K562 (cell line): ENCODE results near the gene FAM72D. TPM values are rescaled to one million over a fixed set of nuclear protein-coding genes. Genes with fewer than 3 reads are reported as not detected.
"Not testable (repeated sequence)": the region's sequence is repeated elsewhere in the genome, so short reads cannot be mapped to it uniquely, and the experiment has no call there.

Experiments used
- ATAC-seq: fragments of 200-7000 bp; cut with Tn5 transposase; 3 replicates; pipeline ENCODE4 v1.9.1; 2020; ENCODE audit warnings: moderate library complexity
- BruUV-seq: library from RNA; stranded (reverse); fragments of 400-500 nt; replicated peaks from 2 replicates; lab custom pipeline; 2021; lab: Mats Ljungman, UMichigan
- CTCF ChIA-PET: fragments of 300-600 bp; formaldehyde crosslinking; extraction: SDS; loops from one replicate; lab custom pipeline; 2021; ENCODE audit warnings: low intra/inter-chr PET ratio; lab: Yijun Ruan, JAX
- POLR2A ChIA-PET: fragments of 300-600, 350-650 bp; sonication (Branson Sonifier 250); formaldehyde crosslinking; extraction: SDS; loops from one replicate; lab custom pipeline; 2021; ENCODE audit warnings: antibody characterized with exemption, inconsistent platforms; lab: Yijun Ruan, JAX
- DNase-seq, 4 experiments: peaks; one replicate each; pipeline versions ENCODE4 v3.0.0 to v3.0.0-alpha.2; 2011 to 2018; ENCODE audit warnings: low spot score in 3 of 4, mixed read lengths in 3 of 4; ENCODE audit errors: extremely low read depth in 1 of 4
- FAIRE-seq: peaks from 2 replicates; lab custom pipeline; 2011; peaks lifted over from hg19 to GRCh38; lab: Jason Lieb, UNC
- H2AFZ ChIP-seq: 2 replicates; pipeline ENCODE4 v1.6.0; 2011; ENCODE audit warnings: low read depth, low read length, control low read depth, inconsistent platforms
- H3K27ac ChIP-seq: fragments of 200-600 bp; 3 replicates; pipeline ENCODE4 v1.8.0; 2011; ENCODE audit warnings: low read depth, mild to moderate bottlenecking, control low read depth, inconsistent platforms, low read length, moderate library complexity, mixed read lengths; ENCODE audit errors: extremely low read depth
- H3K27me3 ChIP-seq, 2 experiments: fragments of 300-600 bp in 1 of 2; 2 replicates in 1 of 2; 3 replicates in 1 of 2; pipeline versions ENCODE4 v1.6.0 to v1.8.0; 2011; ENCODE audit warnings: inconsistent platforms in 2 of 2, low read length in 2 of 2, mild to moderate bottlenecking in 1 of 2, mixed read lengths in 1 of 2, moderate library complexity in 1 of 2; ENCODE audit not compliant: control insufficient read depth in 2 of 2, insufficient read depth in 2 of 2
- H3K36me3 ChIP-seq: fragments of 300-600 bp; 3 replicates; pipeline ENCODE4 v1.8.0; 2011; ENCODE audit warnings: mild to moderate bottlenecking, low read length, inconsistent platforms; ENCODE audit not compliant: control insufficient read depth, insufficient read depth
- H3K4me1 ChIP-seq, 2 experiments: fragments of 200-600 bp in 1 of 2; replicated peaks in 1 of 2; 2 replicates in 1 of 2; 3 replicates in 1 of 2; pipeline versions ENCODE4 v1.5.1 to v1.8.0; 2011; ENCODE audit warnings: inconsistent platforms in 2 of 2, low read length in 2 of 2, mild to moderate bottlenecking in 1 of 2, mixed read lengths in 1 of 2, moderate library complexity in 1 of 2; ENCODE audit not compliant: control insufficient read depth in 2 of 2, insufficient read depth in 2 of 2
- H3K4me2 ChIP-seq: 2 replicates; pipeline ENCODE4 v1.6.1; 2011; ENCODE audit warnings: low read length, control low read depth, inconsistent platforms, mixed read lengths; ENCODE audit not compliant: insufficient read depth
- H3K4me3 ChIP-seq: fragments of 200-600 bp; sonication (generic), shearing (Covaris generic); 2 replicates; pipeline ENCODE4 v1.5.1; 2016; ENCODE audit warnings: control low read depth, inconsistent platforms
- H3K79me2 ChIP-seq: fragments of 200-600 bp; 3 replicates; pipeline ENCODE4 v1.8.0; 2011; ENCODE audit warnings: low read length, inconsistent platforms; ENCODE audit not compliant: control insufficient read depth, insufficient read depth
- H3K9ac ChIP-seq, 2 experiments: 2 replicates each; pipeline versions ENCODE4 v1.6.0 to v1.6.1; 2011; ENCODE audit warnings: low read depth in 2 of 2, low read length in 2 of 2, control low read depth in 1 of 2, inconsistent platforms in 1 of 2, mild to moderate bottlenecking in 1 of 2, mixed read lengths in 1 of 2; ENCODE audit not compliant: insufficient read depth in 1 of 2
- H3K9me1 ChIP-seq: one replicate; pipeline ENCODE4 v1.6.0; 2011; ENCODE audit warnings: inconsistent platforms, mild to moderate bottlenecking, low read length, moderate library complexity; ENCODE audit not compliant: control insufficient read depth, insufficient read depth
- H3K9me3 ChIP-seq: replicated peaks from 2 replicates; pipeline ENCODE4 v1.5.1; 2011; ENCODE audit warnings: low read depth, low read length, inconsistent platforms; ENCODE audit not compliant: control insufficient read depth, insufficient read depth
- H4K20me1 ChIP-seq: replicated peaks from 2 replicates; pipeline ENCODE4 v1.6.1; 2011; ENCODE audit warnings: low read length, inconsistent platforms, mixed read lengths; ENCODE audit not compliant: control insufficient read depth, insufficient read depth
- WGBS: fragments of 100-300 bp; shearing (Covaris generic); methylation state at CpG from one replicate; pipeline ENCODE4 v1.1.6; 2016; ENCODE audit warnings: low coverage, mixed read lengths; ENCODE audit not compliant: insufficient coverage; ENCODE audit errors: missing lambda C conversion rate; 5-methylcytosine and 5-hydroxymethylcytosine counted together
- in situ Hi-C: fragments of 300-500 bp; cut with MboI; formaldehyde crosslinking; loops from 4 replicates; pipeline ENCODE4 v1.15.0; 2018; ENCODE audit warnings: inconsistent platforms, mixed read lengths
- intact Hi-C: fragments of 100-400 bp; cut with micrococcal nuclease; formaldehyde crosslinking; loops from 2 replicates; pipeline ENCODE4 v1.14.2; 2022
- polyA plus RNA-seq, 8 experiments: library from polyadenylated mRNA; depleted of rRNA in 4 of 8; stranded (reverse) in 5 of 8; unstranded in 3 of 8; fragments of >200 nt; fragmentation: Nextera tagmentation in 2 of 8; fragmentation: Illumina TruSeq in 1 of 8; extraction: Ambion mirVana in 2 of 8; extraction: Trizol in 1 of 8; gene quantifications; 2 replicates each; pipeline versions ENCODE4 v1.2.1 to v1.2.3, GENCODE V29; 2011 to 2014; ENCODE audit warnings: inconsistent platforms in 1 of 8, missing spikeins in 1 of 8
- total RNA-seq, 7 experiments: library from RNA; depleted of rRNA in 6 of 7; stranded (reverse); fragments of >200 nt in 6 of 7; fragmentation: Illumina TruSeq in 2 of 7; extraction: Trizol in 2 of 7; gene quantifications; 2 replicates each; pipeline versions ENCODE4 v1.2.1 to v1.2.3, GENCODE V29; 2011 to 2021; ENCODE audit warnings: low replicate concordance in 1 of 7

Gene FAM72D
- total and polyA plus RNA-seq, 9 of the 15 experiments (the other 6 are each of a cell fraction or from before 2014, with no cell fraction given): 5.5 to 36.5 (median 20.1) TPM

DNA sequence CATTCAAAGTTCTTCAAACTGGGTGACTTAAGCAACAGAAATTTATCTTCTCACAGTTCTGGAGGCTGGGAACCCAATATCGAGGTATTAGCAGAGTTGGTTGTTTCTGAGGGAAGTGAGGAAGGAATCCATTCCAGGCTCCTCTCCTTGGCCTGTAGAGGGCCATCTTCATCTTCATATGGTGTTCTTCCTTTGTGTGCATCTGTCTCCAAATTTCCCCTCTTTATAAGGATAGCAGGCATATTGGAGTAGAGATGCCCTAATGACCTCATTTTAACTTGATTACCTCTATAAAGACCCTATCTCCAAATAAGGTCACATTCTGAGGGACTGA lies 27.3 kb downstream of the FAM72D start:
- H3K4me3 ChIP-seq, H3K4me1 ChIP-seq, H3K36me3 ChIP-seq, H3K27me3 ChIP-seq, H4K20me1 ChIP-seq, H3K9me1 ChIP-seq, DNase-seq, intact Hi-C loops, POLR2A ChIA-PET, H2AFZ ChIP-seq, in situ Hi-C loops, H3K9ac ChIP-seq, H3K4me2 ChIP-seq, H3K27ac ChIP-seq, FAIRE-seq, CTCF ChIA-PET, H3K79me2 ChIP-seq, H3K9me3 ChIP-seq, BruUV-seq: not testable (repeated sequence)
- no CpG with 5 or more reads among the region's 1 CpG for WGBS
- ATAC-seq: peak; percentile 67

DNA sequence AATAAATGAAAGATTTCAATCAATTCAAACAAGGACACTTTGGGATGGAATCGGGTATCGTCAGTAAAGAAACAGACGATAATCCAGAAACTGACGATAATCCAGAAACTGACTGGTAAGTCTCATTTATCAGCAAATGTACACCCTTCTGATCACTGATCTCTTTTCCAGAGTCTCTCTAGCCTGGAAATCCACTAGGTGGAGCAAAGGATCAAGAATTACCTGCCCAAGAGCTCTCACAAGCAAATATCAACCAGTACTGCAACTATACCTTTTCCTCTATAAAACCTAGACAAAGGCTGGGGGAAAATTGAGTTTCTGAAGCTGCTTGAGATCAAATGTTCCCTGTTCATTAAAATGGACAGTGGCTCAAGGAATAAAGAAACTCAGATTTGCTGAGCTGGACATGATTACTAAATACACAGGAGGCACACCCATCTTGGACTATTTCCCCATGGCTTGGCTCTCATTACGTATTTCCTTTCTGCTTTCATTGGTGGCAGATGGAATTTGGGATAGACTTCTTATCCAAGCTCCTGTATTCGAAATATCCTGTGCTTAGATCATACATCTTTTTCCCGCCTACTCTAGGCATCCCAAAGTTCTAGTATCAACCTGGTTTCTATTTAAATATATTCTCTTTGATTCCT lies 28.3 kb downstream of the FAM72D start:
- POLR2A ChIA-PET: not testable (repeated sequence)

DNA sequence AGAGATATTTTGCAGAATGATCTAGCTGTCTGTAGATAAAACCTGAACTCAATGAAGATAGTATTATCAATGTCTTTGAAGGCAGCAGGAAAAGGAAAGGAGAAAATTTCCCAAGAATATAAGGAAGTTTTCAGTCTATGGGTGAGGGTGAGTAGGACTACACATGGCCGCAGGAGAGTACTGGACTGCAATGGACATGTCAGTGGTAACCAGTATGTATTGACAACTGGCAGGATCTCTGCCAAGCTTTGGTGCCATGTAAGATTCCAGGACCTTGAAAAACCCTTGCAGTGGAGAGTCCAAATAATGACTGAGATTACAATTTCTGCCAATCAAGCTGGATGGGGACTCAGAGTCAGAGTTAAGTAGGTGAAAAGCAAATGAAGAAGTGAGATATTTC lies 29.3 kb downstream of the FAM72D start:
- FAIRE-seq, H3K9me1 ChIP-seq, in situ Hi-C loops, H3K27ac ChIP-seq, BruUV-seq, CTCF ChIA-PET, H3K36me3 ChIP-seq, H3K4me3 ChIP-seq, H3K4me1 ChIP-seq, H2AFZ ChIP-seq, H3K79me2 ChIP-seq, H3K9me3 ChIP-seq, H3K27me3 ChIP-seq, POLR2A ChIA-PET, H4K20me1 ChIP-seq, ATAC-seq, H3K9ac ChIP-seq, DNase-seq, H3K4me2 ChIP-seq, intact Hi-C loops: not testable (repeated sequence)
- no CpG with 5 or more reads among the region's 1 CpG for WGBS

More for the DNA sequence above, 28.3 kb downstream of the FAM72D start:
- H3K79me2 ChIP-seq, FAIRE-seq, H3K4me2 ChIP-seq, H3K9ac ChIP-seq, H3K27me3 ChIP-seq, in situ Hi-C loops, H2AFZ ChIP-seq, H4K20me1 ChIP-seq, H3K9me3 ChIP-seq, H3K27ac ChIP-seq, intact Hi-C loops, H3K9me1 ChIP-seq, DNase-seq, H3K36me3 ChIP-seq, H3K4me3 ChIP-seq, H3K4me1 ChIP-seq, BruUV-seq, CTCF ChIA-PET: not testable (repeated sequence)
- ATAC-seq: peak; percentile 79
- WGBS: no CpG with 5 or more reads among the region's 7 CpGs

DNA sequence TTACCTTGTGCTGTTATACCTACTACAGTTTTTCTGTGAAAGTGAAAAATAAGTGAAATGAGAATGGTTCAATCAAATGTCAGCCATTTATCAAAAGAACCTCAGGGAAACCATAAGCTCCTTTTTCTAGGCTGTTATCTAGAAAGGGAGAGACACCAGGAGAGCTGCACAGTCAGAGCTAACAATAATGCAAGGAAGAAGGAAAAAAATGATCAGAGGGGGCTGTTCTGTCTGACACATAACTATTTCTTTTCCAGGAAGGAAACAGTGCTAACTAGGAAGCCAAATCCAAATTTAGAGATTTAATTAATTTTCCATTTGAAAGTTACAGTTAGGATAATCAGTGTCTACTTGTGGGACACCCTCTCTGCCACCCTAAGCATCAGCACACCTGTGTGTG lies 31.4 kb downstream of the FAM72D start:
- intact Hi-C loops, BruUV-seq, FAIRE-seq, H3K27ac ChIP-seq, CTCF ChIA-PET, H3K4me2 ChIP-seq, H3K79me2 ChIP-seq, DNase-seq, H3K4me3 ChIP-seq, H3K9me3 ChIP-seq, H3K9me1 ChIP-seq, H3K4me1 ChIP-seq, POLR2A ChIA-PET, ATAC-seq, H3K36me3 ChIP-seq, H2AFZ ChIP-seq, H3K27me3 ChIP-seq, H3K9ac ChIP-seq, in situ Hi-C loops, H4K20me1 ChIP-seq: not testable (repeated sequence)
